ENCODE results near the gene PCDHGA6. TPM values are rescaled to one million over a fixed set of nuclear protein-coding genes. Genes with fewer than 3 reads are reported as not detected.
A peak's percentile ranks its signal among the peaks of the same experiment; 100 is the strongest.
"Not testable (repeated sequence)": the region's sequence is repeated elsewhere in the genome, so short reads cannot be mapped to it uniquely, and the experiment has no call there.

PCDHGA6 gene
- total and polyA plus RNA-seq, 2 donors = 0.47 to 1.2 TPM

GRCh38 chr5:141398608-141399007 is 24.9 kb downstream of the PCDHGA6 start:
- 28% methylated on average over 15 of the region's 15 CpGs for WGBS
- Histone ChIP-seq H3K9me3 (ENCODE audit: control insufficient read depth in 2 of 2, insufficient read depth in 1 of 2, low read length in 1 of 2) (peaks cover 8 to 37% of the 10 kb centered on the region in 2 donors), H3K27me3 (ENCODE audit: control insufficient read depth in 2 of 2, insufficient read depth in 1 of 2, low read length in 1 of 2) (peaks cover 2 to 67% of the 10 kb centered on the region in 2 donors), H3K4me1 (ENCODE audit: control insufficient read depth in 2 of 2, insufficient read depth in 2 of 2, low read length in 2 of 2) (no peaks in the 10 kb centered on the region), H3K4me3 (ENCODE audit: low read length in 2 of 2) (no peak overlapping the region), H3K27ac (ENCODE audit: low read depth in 1 of 2, low read length in 1 of 2) (no peak overlapping the region), H3K36me3 (ENCODE audit: control insufficient read depth in 2 of 2, insufficient read depth in 2 of 2, low read length in 1 of 2) (no peaks in the 10 kb centered on the region)
- no peak for DNase-seq (ENCODE audit: low read depth in 6 of 9, low spot score in 9 of 9)

DNA sequence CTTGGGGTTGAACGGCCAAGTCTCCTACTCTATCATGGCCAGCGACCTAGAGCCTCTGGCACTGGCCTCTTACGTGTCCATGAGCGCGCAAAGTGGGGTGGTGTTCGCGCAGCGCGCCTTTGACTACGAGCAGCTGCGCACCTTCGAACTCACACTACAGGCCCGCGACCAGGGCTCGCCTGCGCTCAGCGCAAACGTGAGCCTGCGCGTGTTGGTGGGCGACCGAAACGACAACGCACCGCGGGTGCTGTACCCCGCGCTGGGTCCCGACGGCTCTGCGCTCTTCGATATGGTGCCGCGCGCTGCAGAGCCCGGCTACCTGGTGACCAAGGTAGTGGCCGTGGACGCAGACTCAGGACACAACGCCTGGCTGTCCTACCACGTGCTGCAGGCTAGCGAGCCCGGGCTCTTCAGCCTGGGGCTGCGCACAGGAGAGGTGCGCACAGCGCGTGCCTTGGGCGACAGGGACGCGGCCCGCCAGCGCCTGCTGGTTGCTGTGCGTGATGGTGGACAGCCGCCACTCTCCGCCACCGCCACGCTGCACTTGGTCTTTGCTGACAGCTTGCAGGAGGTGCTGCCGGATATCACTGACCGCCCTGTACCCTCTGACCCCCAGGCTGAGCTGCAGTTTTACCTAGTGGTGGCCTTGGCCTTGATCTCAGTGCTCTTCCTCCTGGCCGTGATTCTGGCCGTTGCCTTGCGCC is 26.0 kb downstream of the PCDHGA6 start:
- no peaks in the 10 kb centered on the region for H3K4me1 ChIP-seq (ENCODE audit: control insufficient read depth in 2 of 2, insufficient read depth in 2 of 2, low read length in 2 of 2)
- no peak overlapping the region for H3K4me3 ChIP-seq (ENCODE audit: low read length in 2 of 2)
- H3K27me3 ChIP-seq (ENCODE audit: control insufficient read depth in 2 of 2, insufficient read depth in 1 of 2, low read length in 1 of 2) = peaks cover 2 to 67% of the 10 kb centered on the region in 2 donors
- DNase-seq (ENCODE audit: low read depth in 6 of 9, low spot score in 9 of 9) = no peak
- 38% methylated on average over 61 of the region's 61 CpGs for WGBS
- H3K9me3 ChIP-seq (ENCODE audit: control insufficient read depth in 2 of 2, insufficient read depth in 1 of 2, low read length in 1 of 2) = peaks cover 4 to 28% of the 10 kb centered on the region in 2 donors
- no peak overlapping the region for H3K27ac ChIP-seq (ENCODE audit: low read depth in 1 of 2, low read length in 1 of 2)
- no peaks in the 10 kb centered on the region for H3K36me3 ChIP-seq (ENCODE audit: control insufficient read depth in 2 of 2, insufficient read depth in 2 of 2, low read length in 1 of 2)

- Histone ChIP-seq H3K4me3 (ENCODE audit: low read length in 2 of 2) (no peak within 1 kb of the TSS), H3K27ac (ENCODE audit: low read depth in 1 of 2, low read length in 1 of 2) (no peak within 1 kb of the TSS), H3K27me3 (ENCODE audit: control insufficient read depth in 2 of 2, insufficient read depth in 1 of 2, low read length in 1 of 2) (peaks cover 3 to 68% of the 10 kb centered on the region in 2 donors), H3K36me3 (ENCODE audit: control insufficient read depth in 2 of 2, insufficient read depth in 2 of 2, low read length in 1 of 2) (no peaks in the 10 kb centered on the region), H3K4me1 (ENCODE audit: control insufficient read depth in 2 of 2, insufficient read depth in 2 of 2, low read length in 2 of 2) (no peaks in the 10 kb centered on the region), H3K9me3 (ENCODE audit: control insufficient read depth in 2 of 2, insufficient read depth in 1 of 2, low read length in 1 of 2) (peaks cover 4 to 27% of the 10 kb centered on the region in 2 donors)
- WGBS = 23% methylated on average over 27 of the region's 27 CpGs
- DNase-seq (ENCODE audit: low read depth in 6 of 9, low spot score in 9 of 9) = peak in 1 of 9 donors; percentile 27
Measured at GRCh38 chr5:141402553-141403243, 29.0 kb downstream of the PCDHGA6 start, which contains the start of gene PCDHGA9. Gene PCDHGA9 (plus strand): TSS chr5:141402778. CDS start chr5:141402953, 175 bp downstream.

- Histone ChIP-seq H3K4me3 (ENCODE audit: low read length in 2 of 2) (no peak overlapping the region), H3K27ac (ENCODE audit: low read depth in 1 of 2, low read length in 1 of 2) (no peak overlapping the region), H3K9me3 (ENCODE audit: control insufficient read depth in 2 of 2, insufficient read depth in 1 of 2, low read length in 1 of 2) (peaks cover 7 to 34% of the 10 kb centered on the region in 2 donors), H3K27me3 (ENCODE audit: control insufficient read depth in 2 of 2, insufficient read depth in 1 of 2, low read length in 1 of 2) (peaks cover 5 to 70% of the 10 kb centered on the region in 2 donors), H3K4me1 (ENCODE audit: control insufficient read depth in 2 of 2, insufficient read depth in 2 of 2, low read length in 2 of 2) (no peaks in the 10 kb centered on the region), H3K36me3 (ENCODE audit: control insufficient read depth in 2 of 2, insufficient read depth in 2 of 2, low read length in 1 of 2) (no peaks in the 10 kb centered on the region)
- 37% methylated on average over 22 of the region's 22 CpGs for WGBS
- no peak for DNase-seq (ENCODE audit: low read depth in 6 of 9, low spot score in 9 of 9)
Measured at GRCh38 chr5:141403387-141403786, 29.7 kb downstream of the PCDHGA6 start.

- H3K27me3 ChIP-seq (ENCODE audit: control insufficient read depth in 2 of 2, insufficient read depth in 1 of 2, low read length in 1 of 2) = peaks cover 19 to 79% of the 10 kb centered on the region in 2 donors
- 17% methylated on average over 51 of the region's 51 CpGs for WGBS
- DNase-seq (ENCODE audit: low read depth in 6 of 9, low spot score in 9 of 9) = peak in 1 of 9 donors; percentile 46
- H3K27ac ChIP-seq (ENCODE audit: low read depth in 1 of 2, low read length in 1 of 2); H3K36me3 ChIP-seq (ENCODE audit: control insufficient read depth in 2 of 2, insufficient read depth in 2 of 2, low read length in 1 of 2); H3K4me1 ChIP-seq (ENCODE audit: control insufficient read depth in 2 of 2, insufficient read depth in 2 of 2, low read length in 2 of 2): not testable (repeated sequence)
- H3K4me3 ChIP-seq (ENCODE audit: low read length in 2 of 2) = peak within 1 kb of the TSS in 1 of 2 donors; percentile 25
- H3K9me3 ChIP-seq (ENCODE audit: control insufficient read depth in 2 of 2, insufficient read depth in 1 of 2, low read length in 1 of 2) = peaks cover 13 to 32% of the 10 kb centered on the region in 2 donors
Measured at GRCh38 chr5:141407790-141408505, 34.3 kb downstream of the PCDHGA6 start, which contains the start of gene PCDHGB6. Gene PCDHGB6 (plus strand): TSS chr5:141408021. CDS start chr5:141408203, 182 bp downstream.

- Histone ChIP-seq H3K36me3 (ENCODE audit: control insufficient read depth in 2 of 2, insufficient read depth in 2 of 2, low read length in 1 of 2) (no peaks in the 10 kb centered on the region), H3K9me3 (ENCODE audit: control insufficient read depth in 2 of 2, insufficient read depth in 1 of 2, low read length in 1 of 2) (peaks cover 13 to 34% of the 10 kb centered on the region in 2 donors), H3K4me1 (ENCODE audit: control insufficient read depth in 2 of 2, insufficient read depth in 2 of 2, low read length in 2 of 2) (peaks cover 0 to 4% of the 10 kb centered on the region in 2 donors), H3K27ac (ENCODE audit: low read depth in 1 of 2, low read length in 1 of 2) (no peak overlapping the region), H3K27me3 (ENCODE audit: control insufficient read depth in 2 of 2, insufficient read depth in 1 of 2, low read length in 1 of 2) (peaks cover 31 to 79% of the 10 kb centered on the region in 2 donors), H3K4me3 (ENCODE audit: low read length in 2 of 2) (no peak overlapping the region)
- 35% methylated on average over 64 of the region's 64 CpGs for WGBS
- DNase-seq (ENCODE audit: low read depth in 6 of 9, low spot score in 9 of 9) = no peak
Measured at GRCh38 chr5:141409598-141410306, 36.1 kb downstream of the PCDHGA6 start.

- peaks cover 0 to 4% of the 10 kb centered on the region in 2 donors for H3K4me1 ChIP-seq (ENCODE audit: control insufficient read depth in 2 of 2, insufficient read depth in 2 of 2, low read length in 2 of 2)
- peaks cover 38 to 89% of the 10 kb centered on the region in 2 donors for H3K27me3 ChIP-seq (ENCODE audit: control insufficient read depth in 2 of 2, insufficient read depth in 1 of 2, low read length in 1 of 2)
- H3K27ac ChIP-seq (ENCODE audit: low read depth in 1 of 2, low read length in 1 of 2) = no peak overlapping the region
- no peak for DNase-seq (ENCODE audit: low read depth in 6 of 9, low spot score in 9 of 9)
- H3K4me3 ChIP-seq (ENCODE audit: low read length in 2 of 2) = no peak overlapping the region
- H3K36me3 ChIP-seq (ENCODE audit: control insufficient read depth in 2 of 2, insufficient read depth in 2 of 2, low read length in 1 of 2) = no peaks in the 10 kb centered on the region
- 71% methylated on average over 3 of the region's 3 CpGs for WGBS
- peaks cover 13 to 34% of the 10 kb centered on the region in 2 donors for H3K9me3 ChIP-seq (ENCODE audit: control insufficient read depth in 2 of 2, insufficient read depth in 1 of 2, low read length in 1 of 2)
Measured at GRCh38 chr5:141411575-141411974, 37.9 kb downstream of the PCDHGA6 start.

GRCh38 chr5:141412854-141413539 is 39.3 kb downstream of the PCDHGA6 start, which contains the start of gene PCDHGA10:
Gene PCDHGA10 (plus strand): TSS chr5:141412987. CDS start chr5:141413176, 189 bp downstream.
- peaks cover 0 to 4% of the 10 kb centered on the region in 2 donors for H3K4me1 ChIP-seq (ENCODE audit: control insufficient read depth in 2 of 2, insufficient read depth in 2 of 2, low read length in 2 of 2)
- no peaks in the 10 kb centered on the region for H3K36me3 ChIP-seq (ENCODE audit: control insufficient read depth in 2 of 2, insufficient read depth in 2 of 2, low read length in 1 of 2)
- H3K27ac ChIP-seq (ENCODE audit: low read depth in 1 of 2, low read length in 1 of 2) = no peak within 1 kb of the TSS
- H3K27me3 ChIP-seq (ENCODE audit: control insufficient read depth in 2 of 2, insufficient read depth in 1 of 2, low read length in 1 of 2) = peaks cover 44 to 94% of the 10 kb centered on the region in 2 donors
- H3K4me3 ChIP-seq (ENCODE audit: low read length in 2 of 2) = peak within 1 kb of the TSS; percentile 29 to 39
- DNase-seq (ENCODE audit: low read depth in 6 of 9, low spot score in 9 of 9) = peak in 3 of 9 donors; percentile 32 to 67 (median 55)
- H3K9me3 ChIP-seq (ENCODE audit: control insufficient read depth in 2 of 2, insufficient read depth in 1 of 2, low read length in 1 of 2) = peaks cover 13 to 30% of the 10 kb centered on the region in 2 donors
- 12% methylated on average over 31 of the region's 31 CpGs for WGBS
